Motor neuron (in vitro differentiated cells): ENCODE data around the gene SURF4. TPM values are rescaled to one million over a fixed set of nuclear protein-coding genes. Genes with fewer than 3 reads are reported as not detected.
"Not testable (repeated sequence)": the region's sequence is repeated elsewhere in the genome, so short reads cannot be mapped to it uniquely, and the experiment has no call there.

ENCODE experiments used
- ATAC-seq, 8 experiments: fragments of 200-7000 bp; cut with Tn5 transposase; replicated peaks in 6 of 8; 2 replicates each; pipeline ENCODE4 v1.8.0; 2021; ENCODE audit warnings: mild to moderate bottlenecking in 8 of 8, moderate library complexity in 8 of 8
- H3K27ac ChIP-seq, 2 donors: fragments of 250-450 bp; sonication (Bioruptor Pico); 2 replicates each; pipeline ENCODE4 v1.9.0; 2021; ENCODE audit warnings: antibody characterized with exemption in 2 of 2, mild to moderate bottlenecking in 2 of 2, moderate library complexity in 1 of 2
- H3K4me1 ChIP-seq, 2 donors: fragments of 250-450 bp; sonication (Bioruptor Pico); replicated peaks in 1 of 2; 2 replicates each; pipeline ENCODE4 v1.6.1; 2021; ENCODE audit warnings: antibody characterized with exemption in 2 of 2, mild to moderate bottlenecking in 2 of 2, moderate library complexity in 1 of 2
- H3K4me3 ChIP-seq, 5 donors: fragments of 250-450 bp; sonication (Bioruptor Pico); 2 replicates each; pipeline ENCODE4 v1.9.0; 2021; ENCODE audit warnings: antibody characterized with exemption in 5 of 5, mild to moderate bottlenecking in 5 of 5, moderate library complexity in 4 of 5
- WGBS, 10 experiments: fragments of 450-650 bp; shearing (Covaris generic); methylation state at CpG; one replicate each; pipeline ENCODE4 v1.0.0; 2022; 5-methylcytosine and 5-hydroxymethylcytosine counted together
- in situ Hi-C, 9 experiments: fragments of 400-800 bp; cut with MboI; loops; one replicate each; pipeline ENCODE4 v1.15.0; 2021; ENCODE audit warnings: low sequenced_read_pairs in 9 of 9, low pct_unique_long_range_greater_than_20kb in 2 of 9; ENCODE audit not compliant: unreplicated experiment in 9 of 9
- total RNA-seq, 8 experiments: library from RNA; unstranded; fragments of 300-600 nt; gene quantifications; 2 replicates each; pipeline versions ENCODE4 v1.2.3 to v1.2.4, GENCODE V29; 2022

SURF4 gene
- total RNA-seq, 8 experiments from 2014 or later = 62.6 to 141 (median 105) TPM

DNA sequence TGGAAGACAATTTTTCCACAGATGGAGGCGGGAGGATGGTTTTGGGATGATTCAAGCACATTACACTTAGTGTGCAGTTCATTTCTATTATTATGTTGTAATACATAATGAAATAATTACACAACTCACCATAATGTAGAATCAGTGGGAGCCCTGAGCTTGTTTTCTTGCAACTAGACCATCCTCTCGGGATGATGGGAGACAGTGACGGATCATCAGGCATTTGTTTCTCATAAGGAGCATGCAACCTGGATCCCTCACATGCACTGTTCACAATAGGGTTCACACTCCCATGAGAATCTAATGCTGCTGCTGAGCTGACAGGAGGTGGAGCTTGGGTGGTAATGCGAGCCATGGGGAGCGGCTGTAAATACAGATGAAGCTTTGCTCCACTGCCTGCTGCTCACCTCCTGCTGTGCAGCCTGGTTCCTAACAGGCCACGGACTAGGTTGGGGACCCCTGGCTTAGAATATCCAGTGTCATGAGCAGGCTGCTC is 1.9 kb upstream of the SURF4 start:
- Histone ChIP-seq H3K27ac (no peak overlapping the region), H3K4me1 (peaks cover 9 to 13% of the 10 kb centered on the region in 2 donors), H3K4me3 (no peak overlapping the region)
- 0 to 100% (median 54%) methylated on average over 1 to 4 of the region's 6 CpGs; no CpG with 5 or more reads in 2 of the 10 experiments for WGBS, 10 experiments
- in situ Hi-C loops = no loop called here
- ATAC-seq = peak in 1 of 8 experiments; percentile 2

DNA sequence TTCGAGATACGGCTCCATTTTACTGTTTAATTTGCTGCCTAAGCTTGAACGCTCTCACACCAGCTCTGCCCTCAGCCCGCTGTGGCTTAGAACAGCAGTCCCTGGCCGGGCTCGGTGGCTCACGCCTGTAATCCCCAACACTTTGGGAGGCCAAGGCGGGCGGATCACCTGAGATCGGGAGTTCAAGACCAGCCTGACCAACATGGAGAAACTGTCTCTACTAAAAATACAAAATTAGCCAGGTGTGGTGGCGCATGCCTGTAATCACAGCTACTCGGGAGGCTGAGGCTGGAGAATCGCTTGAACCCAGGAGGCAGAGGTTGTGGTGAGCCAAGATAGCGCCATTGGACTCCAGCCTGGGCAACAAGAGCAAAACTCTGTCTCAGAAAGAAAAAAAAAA is 1.4 kb upstream of the SURF4 start:
- 0 to 98% (median 70%) methylated on average over 1 to 11 of the region's 14 CpGs; no CpG with 5 or more reads in 2 of the 10 experiments for WGBS, 10 experiments
- peaks cover 9 to 13% of the 10 kb centered on the region in 2 donors for H3K4me1 ChIP-seq
- ATAC-seq, in situ Hi-C loops, H3K27ac ChIP-seq, H3K4me3 ChIP-seq: not testable (repeated sequence)

DNA sequence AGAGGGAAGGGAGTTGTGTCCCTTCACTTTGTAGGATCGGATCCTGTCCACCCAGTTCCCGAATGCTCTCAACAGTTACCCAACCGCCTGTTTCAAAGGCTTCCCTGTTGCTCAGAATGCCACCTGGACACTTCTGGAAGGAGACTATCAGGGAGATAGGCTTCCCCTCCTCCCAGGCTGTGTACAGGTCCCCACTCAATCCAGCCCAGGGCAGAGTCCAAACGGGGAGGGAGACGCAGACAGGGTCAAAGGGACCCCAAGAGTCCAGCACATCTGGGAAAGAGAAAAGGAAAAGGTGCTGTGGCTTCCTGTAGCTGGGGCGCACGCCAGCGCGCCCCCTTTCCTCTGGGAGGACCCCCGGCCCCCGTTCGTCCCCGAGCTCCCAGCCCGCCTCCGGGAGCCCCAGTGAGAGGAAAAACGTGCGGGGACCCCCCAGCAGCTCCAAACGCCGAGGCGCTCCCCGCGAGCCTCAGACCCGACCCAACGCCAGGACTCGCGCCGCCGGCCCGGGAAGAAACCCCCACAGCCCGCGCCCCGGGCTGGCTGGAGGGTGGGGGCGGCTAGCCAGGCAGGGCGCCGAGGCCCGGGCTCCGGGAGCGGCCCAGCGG is 640 bp downstream of the SURF4 start:
- Histone ChIP-seq H3K27ac (peak overlapping the region; percentile 94 to 99), H3K4me1 (peaks cover 9 to 13% of the 10 kb centered on the region in 2 donors), H3K4me3 (peak overlapping the region; percentile 79 to 96 (median 86))
- ATAC-seq = peak in 6 of 8 experiments; percentile 0 to 19 (median 0)
- in situ Hi-C loops = no loop called here
- WGBS, 10 experiments = 0 to 8% (median 3%) methylated on average over 1 to 4 of the region's 39 CpGs; no CpG with 5 or more reads in 6 of the 10 experiments

DNA sequence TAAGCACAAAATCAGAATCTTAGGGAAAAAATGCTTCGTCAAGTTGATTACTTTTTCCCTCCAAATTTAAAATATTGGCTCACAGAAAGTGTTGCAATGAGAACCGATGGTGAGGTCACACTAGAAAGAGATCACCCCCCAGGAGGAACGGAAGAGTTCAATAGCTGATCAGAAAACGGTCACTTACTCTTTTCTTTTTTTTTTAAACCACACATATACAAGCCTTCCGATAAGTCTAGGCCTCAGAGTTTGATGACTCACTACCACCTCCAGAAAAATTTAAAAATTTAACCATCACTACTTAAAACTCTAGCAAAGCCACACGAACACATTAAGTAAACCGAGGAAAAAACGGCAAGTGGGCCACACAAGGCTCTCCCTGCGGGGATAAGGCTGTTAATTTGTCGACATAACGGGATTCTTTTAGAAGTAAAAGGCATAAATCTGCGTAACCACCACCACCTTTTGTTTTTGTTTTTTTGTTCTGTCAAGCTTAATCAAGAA is 1.2 kb downstream of the SURF4 start:
- peaks cover 9 to 13% of the 10 kb centered on the region in 2 donors for H3K4me1 ChIP-seq
- peak overlapping the region; percentile 94 to 99 for H3K27ac ChIP-seq
- WGBS, 10 experiments = 1 to 58% (median 20%) methylated on average over 3 to 11 of the region's 12 CpGs
- in situ Hi-C loops = no loop called here
- H3K4me3 ChIP-seq = peak overlapping the region; percentile 79 to 96 (median 86)
- peak in 1 of 8 experiments; percentile 5 for ATAC-seq

DNA sequence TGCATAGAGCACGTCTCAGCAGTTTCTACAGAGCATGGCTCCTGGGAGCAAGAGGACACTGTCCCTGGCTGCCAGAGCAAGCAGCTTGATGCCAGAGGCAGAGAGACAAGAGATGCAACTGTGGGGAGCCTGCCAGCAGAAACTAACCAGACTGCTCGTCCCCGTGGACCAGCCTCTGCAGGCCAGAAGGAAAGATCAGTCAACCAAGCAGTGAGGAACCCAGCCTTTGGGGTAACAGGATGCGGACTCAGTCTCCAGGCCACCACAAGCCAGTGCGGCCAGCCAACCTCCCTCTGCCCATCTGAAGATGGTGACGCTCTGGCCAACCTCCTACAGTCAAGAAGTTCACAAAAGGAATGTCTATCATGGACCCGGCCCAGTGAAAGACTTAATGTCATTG is 3.7 kb downstream of the SURF4 start:
- no peak for ATAC-seq

DNA sequence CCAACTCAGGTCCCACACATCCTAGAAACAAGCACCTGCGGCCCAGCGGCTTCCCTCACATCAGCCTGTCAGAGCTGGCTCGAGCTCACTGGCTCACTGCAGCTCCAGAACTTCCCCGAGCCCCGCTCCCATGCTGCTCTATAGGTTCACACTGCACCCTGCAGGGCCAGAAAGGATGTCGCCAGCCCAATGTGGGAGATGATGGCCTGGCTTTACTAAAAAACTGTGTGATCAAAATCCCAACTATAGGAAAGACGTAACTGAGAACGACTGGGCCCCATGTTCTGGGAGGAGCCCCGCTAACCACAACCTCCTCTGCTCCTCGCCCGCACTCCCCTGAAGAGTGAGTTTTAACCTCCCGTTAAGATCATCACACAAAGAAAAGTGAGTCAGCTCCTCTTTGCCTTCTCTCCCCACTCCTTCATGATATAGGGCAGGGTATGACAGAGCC is 4.6 kb downstream of the SURF4 start:
- H3K4me1 ChIP-seq = peaks cover 9 to 11% of the 10 kb centered on the region in 2 donors
- in situ Hi-C loops = no loop called here
- ATAC-seq = no peak
- no peak overlapping the region for H3K27ac ChIP-seq
- H3K4me3 ChIP-seq = no peak overlapping the region
- 61 to 94% (median 80%) methylated on average over 1 to 5 of the region's 12 CpGs; no CpG with 5 or more reads in 5 of the 10 experiments for WGBS, 10 experiments

More for the DNA sequence above, 3.7 kb downstream of the SURF4 start:
- Histone ChIP-seq H3K4me1 (peaks cover 9 to 15% of the 10 kb centered on the region in 2 donors), H3K4me3 (no peak overlapping the region), H3K27ac (no peak overlapping the region)
- 6 to 97% (median 83%) methylated on average over 2 to 5 of the region's 7 CpGs; no CpG with 5 or more reads in 6 of the 10 experiments for WGBS, 10 experiments
- in situ Hi-C loops = no loop called here

DNA sequence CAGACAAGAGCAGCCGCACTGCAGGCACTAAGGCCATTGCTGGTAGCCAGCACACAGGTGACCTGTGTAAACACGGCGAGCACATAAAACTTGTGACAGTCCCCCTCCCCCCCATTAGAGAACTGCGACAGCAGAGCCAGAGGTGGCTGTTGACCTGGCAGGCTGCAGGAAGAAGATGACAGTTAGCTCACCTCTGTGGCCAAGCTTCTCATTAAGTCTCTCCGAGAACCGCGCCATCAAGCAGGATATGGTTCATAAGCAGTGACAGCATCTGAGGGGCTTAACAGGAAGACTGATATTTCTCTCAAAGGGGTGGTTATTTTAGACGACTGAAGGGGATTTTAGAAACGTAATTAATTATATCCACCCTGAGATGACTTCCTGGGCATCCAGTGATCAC is 5.2 kb downstream of the SURF4 start:
- no peak overlapping the region for H3K27ac ChIP-seq
- no peak overlapping the region for H3K4me3 ChIP-seq
- WGBS, 10 experiments = 60 to 100% (median 84%) methylated on average over 1 to 5 of the region's 9 CpGs; no CpG with 5 or more reads in 3 of the 10 experiments
- H3K4me1 ChIP-seq = peaks cover 9 to 11% of the 10 kb centered on the region in 2 donors
- in situ Hi-C loops = no loop called here
- ATAC-seq = no peak

DNA sequence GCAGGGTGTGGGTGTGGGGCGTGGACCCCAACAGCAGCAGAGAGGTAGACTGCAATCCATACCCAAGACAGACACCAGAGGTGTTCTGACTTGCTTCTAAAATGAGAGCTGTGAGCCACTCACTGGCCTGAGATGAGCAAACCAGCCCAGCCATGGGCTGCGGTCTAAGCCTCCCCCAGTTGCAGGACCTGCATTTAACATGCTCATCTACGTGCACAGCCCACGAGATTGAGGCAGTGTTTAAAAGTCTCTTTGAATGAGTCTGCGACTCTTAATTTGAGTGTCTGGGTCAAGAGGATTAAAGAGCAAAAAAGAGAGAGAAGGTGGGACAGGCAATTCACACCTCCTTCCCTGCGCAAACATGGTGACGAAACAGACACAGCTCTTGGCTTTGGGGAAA is 5.9 kb downstream of the SURF4 start:
- Histone ChIP-seq H3K4me1 (peaks cover 9 to 11% of the 10 kb centered on the region in 2 donors), H3K27ac (no peak overlapping the region), H3K4me3 (no peak overlapping the region)
- 90 to 100% (median 100%) methylated on average over 1 to 6 of the region's 7 CpGs; no CpG with 5 or more reads in 1 of the 10 experiments for WGBS, 10 experiments
- ATAC-seq = no peak
- in situ Hi-C loops = loop anchor here in 1 of 9 experiments (10.0 kb wide), 1 partner anchor 115 kb away; no protein-coding TSS in a partner anchor

DNA sequence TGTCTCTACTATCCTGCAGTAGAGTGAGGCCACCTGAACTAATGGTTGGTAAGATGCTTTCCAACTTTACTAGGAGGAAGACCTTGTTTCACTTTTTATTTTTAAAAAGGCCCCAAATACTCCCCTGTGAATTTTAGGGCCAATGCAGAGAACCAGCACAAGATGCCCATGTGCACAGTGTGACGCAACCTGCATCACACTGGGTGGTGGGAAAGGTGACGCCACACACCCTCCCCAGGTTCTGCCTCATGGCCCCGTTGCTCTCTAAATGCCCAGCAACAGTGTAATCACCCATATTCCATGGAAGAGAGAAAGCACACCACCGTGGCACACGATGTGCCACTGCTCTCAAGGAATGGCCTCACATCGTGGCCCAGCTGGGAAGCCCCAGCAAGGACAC is 6.4 kb downstream of the SURF4 start:
- Histone ChIP-seq H3K4me1 (peaks cover 5 to 8% of the 10 kb centered on the region in 2 donors), H3K27ac (no peak overlapping the region), H3K4me3 (no peak overlapping the region)
- 60 to 100% (median 95%) methylated on average over 1 to 4 of the region's 6 CpGs; no CpG with 5 or more reads in 4 of the 10 experiments for WGBS, 10 experiments
- no peak for ATAC-seq
- in situ Hi-C loops = loop anchor here in 1 of 9 experiments (10.0 kb wide), 1 partner anchor 115 kb away; no protein-coding TSS in a partner anchor

DNA sequence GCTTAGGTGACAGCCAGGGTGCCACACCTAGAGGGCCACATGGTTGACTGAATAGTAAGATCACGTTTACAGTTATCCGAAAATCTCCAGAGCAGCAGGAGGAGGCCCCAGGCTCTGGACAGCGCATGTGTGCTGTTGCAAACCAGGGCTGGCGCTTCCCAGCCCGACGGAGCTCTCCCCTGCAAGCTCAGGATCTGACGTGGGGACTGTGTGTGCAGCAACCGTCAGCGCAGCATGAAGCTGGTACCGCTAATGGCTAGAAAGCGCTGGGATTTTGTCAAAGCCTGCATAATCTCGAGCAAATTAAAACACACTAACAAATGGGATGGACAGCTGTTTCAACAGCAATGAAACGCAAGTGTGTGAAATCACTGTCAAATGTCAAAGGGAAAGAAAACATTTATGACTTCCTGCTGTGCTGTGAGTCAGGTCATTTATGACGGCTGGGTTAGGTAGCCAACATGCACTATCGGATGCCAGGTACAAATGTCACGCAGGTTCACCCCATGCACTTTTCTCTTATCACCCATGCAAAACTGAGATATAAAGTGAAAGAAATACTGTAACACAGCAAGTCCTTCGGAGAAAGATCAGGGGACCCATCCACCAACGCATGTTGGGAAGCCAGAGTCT is 7.5 kb downstream of the SURF4 start:
- H3K4me1 ChIP-seq = peaks cover 0 to 2% of the 10 kb centered on the region in 2 donors
- H3K4me3 ChIP-seq = no peak overlapping the region
- no peak overlapping the region for H3K27ac ChIP-seq
- in situ Hi-C loops = loop anchor here in 1 of 9 experiments (10.0 kb wide), 1 partner anchor 116 kb away; no protein-coding TSS in a partner anchor
- 68 to 100% (median 93%) methylated on average over 1 to 13 of the region's 18 CpGs; no CpG with 5 or more reads in 4 of the 10 experiments for WGBS, 10 experiments
- peak in 4 of 8 experiments; percentile 8 to 56 (median 22) for ATAC-seq

DNA sequence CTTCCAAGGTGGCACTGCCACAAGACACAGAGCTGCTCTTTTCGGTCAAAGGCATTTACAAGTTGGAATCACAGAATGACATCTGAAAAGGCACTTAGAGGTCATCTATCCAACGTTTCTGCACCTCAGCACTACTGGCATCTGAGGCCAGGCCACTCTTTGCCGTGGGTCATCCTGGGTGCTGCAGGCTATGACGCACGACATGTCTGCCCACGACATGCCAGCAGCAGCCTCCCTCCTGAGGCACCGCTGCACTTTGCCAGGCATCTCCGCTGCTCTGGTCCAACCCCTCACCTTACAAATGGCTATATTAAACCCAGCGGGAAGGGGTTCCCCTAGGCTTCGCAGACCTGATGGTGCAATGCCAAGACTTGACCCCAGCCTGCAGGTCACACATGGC is 8.1 kb downstream of the SURF4 start:
- no peak overlapping the region for H3K27ac ChIP-seq
- 78 to 100% (median 95%) methylated on average over 1 to 6 of the region's 10 CpGs; no CpG with 5 or more reads in 4 of the 10 experiments for WGBS, 10 experiments
- no peak overlapping the region for H3K4me3 ChIP-seq
- ATAC-seq = peak in 2 of 8 experiments; percentile 3 to 5
- peaks cover 0 to 2% of the 10 kb centered on the region in 2 donors for H3K4me1 ChIP-seq
- in situ Hi-C loops = loop anchor here in 1 of 9 experiments (10.0 kb wide), 1 partner anchor 117 kb away; no protein-coding TSS in a partner anchor

DNA sequence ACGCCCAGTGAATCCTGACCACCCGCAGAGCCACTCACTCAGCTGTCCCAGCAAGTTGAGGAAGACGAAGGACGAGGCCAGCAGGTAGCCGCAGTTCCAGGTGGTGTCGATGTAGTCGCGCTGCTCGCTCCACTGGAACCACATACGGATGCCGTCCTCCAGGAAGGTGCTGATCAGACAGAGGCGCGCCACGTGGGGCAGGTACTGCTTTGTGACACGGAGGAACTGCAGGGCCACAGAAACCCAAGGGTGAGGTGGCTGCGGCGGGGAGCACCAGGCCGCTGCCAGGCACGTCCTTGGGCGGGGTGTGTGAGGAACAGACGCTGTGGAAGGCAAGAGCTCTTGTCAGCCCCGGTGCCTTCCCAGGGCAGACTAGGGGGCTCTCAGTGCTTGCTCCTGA is 8.6 kb downstream of the SURF4 start:
- ATAC-seq = no peak
- H3K4me1 ChIP-seq = peaks cover 0 to 2% of the 10 kb centered on the region in 2 donors
- WGBS, 10 experiments = 84 to 100% (median 98%) methylated on average over 1 to 15 of the region's 22 CpGs; no CpG with 5 or more reads in 5 of the 10 experiments
- H3K4me3 ChIP-seq = no peak overlapping the region
- in situ Hi-C loops = loop anchor here in 1 of 9 experiments (10.0 kb wide), 1 partner anchor 118 kb away; no protein-coding TSS in a partner anchor
- no peak overlapping the region for H3K27ac ChIP-seq
